H1 (cell line): ENCODE data around the gene CFD. TPM values are rescaled to one million over a fixed set of nuclear protein-coding genes. Genes with fewer than 3 reads are reported as not detected.
A peak's percentile ranks its signal among the peaks of the same experiment; 100 is the strongest.

ENCODE experiments used
- CTCF ChIA-PET: fragments of 300-600 bp; sonication (Branson Sonifier 250); formaldehyde crosslinking; loops from one replicate; lab custom pipeline; 2021; ENCODE audit not compliant: partially characterized antibody; lab: Charles Lee
- POLR2A ChIA-PET: fragments of 300-600 bp; sonication (Branson Sonifier 250); formaldehyde crosslinking; loops from one replicate; lab custom pipeline; 2021; ENCODE audit warnings: inconsistent platforms; ENCODE audit not compliant: partially characterized antibody; lab: Charles Lee
- DNase-seq, 2 experiments: peaks; one replicate each; pipeline versions ENCODE4 v3.0.0 to v3.0.0-alpha.2; 2010 to 2022; ENCODE audit warnings: low spot score in 2 of 2, low read depth in 1 of 2, mixed read lengths in 1 of 2
- FAIRE-seq: peaks from 2 replicates; lab custom pipeline; 2011; peaks lifted over from hg19 to GRCh38; lab: Jason Lieb, UNC
- H2AFZ ChIP-seq: 2 replicates; pipeline ENCODE4 v1.8.1; 2012; ENCODE audit warnings: low read length, inconsistent platforms
- H2AK5ac ChIP-seq: 2 replicates; pipeline ENCODE4 v1.6.1; 2013; ENCODE audit warnings: low read depth, low read length
- H2BK120ac ChIP-seq: replicated peaks from 2 replicates; pipeline ENCODE3; 2013; ENCODE audit warnings: low read depth, low read length, inconsistent platforms
- H2BK12ac ChIP-seq: 2 replicates; pipeline ENCODE4 v1.6.1; 2013; ENCODE audit warnings: low read depth, low read length
- H2BK15ac ChIP-seq: 2 replicates; pipeline ENCODE4 v1.6.1; 2013; ENCODE audit warnings: low read length
- H2BK20ac ChIP-seq: 2 replicates; pipeline ENCODE4 v1.6.1; 2013; ENCODE audit warnings: low read length
- H2BK5ac ChIP-seq: 2 replicates; pipeline ENCODE4 v1.6.1; 2013; ENCODE audit warnings: low read depth, low read length
- H3K14ac ChIP-seq: 2 replicates; pipeline ENCODE4 v1.6.1; 2013; ENCODE audit warnings: inconsistent platforms; ENCODE audit not compliant: insufficient read length
- H3K18ac ChIP-seq: 2 replicates; pipeline ENCODE4 v1.6.1; 2013; ENCODE audit warnings: low read length; ENCODE audit errors: extremely low read depth
- H3K23ac ChIP-seq: 2 replicates; pipeline ENCODE4 v1.6.1; 2013; ENCODE audit warnings: inconsistent platforms; ENCODE audit not compliant: insufficient read length
- H3K23me2 ChIP-seq: 2 replicates; pipeline ENCODE4 v1.6.1; 2013; ENCODE audit warnings: low read depth, low read length
- H3K27ac ChIP-seq: 2 replicates; pipeline ENCODE4 v1.6.1; 2011; ENCODE audit warnings: low read depth, low read length, inconsistent platforms
- H3K27me3 ChIP-seq, 4 experiments: replicated peaks in 1 of 4; 1 replicate in 1 of 4; 2 replicates in 3 of 4; pipeline versions ENCODE4 v1.6.1 to v1.8.1; 2011 to 2013; ENCODE audit warnings: low read length in 3 of 4, mild to moderate bottlenecking in 3 of 4, inconsistent platforms in 2 of 4, mixed read lengths in 2 of 4, moderate library complexity in 1 of 4; ENCODE audit not compliant: control insufficient read depth in 3 of 4, insufficient read depth in 3 of 4; ENCODE audit errors: extremely low read depth in 1 of 4
- H3K36me3 ChIP-seq, 4 experiments: 2 replicates each; pipeline versions ENCODE4 v1.6.1 to v1.8.1; 2011 to 2013; ENCODE audit warnings: mild to moderate bottlenecking in 4 of 4, low read length in 3 of 4, moderate library complexity in 2 of 4, control low read depth in 1 of 4, inconsistent platforms in 1 of 4; ENCODE audit not compliant: insufficient read depth in 4 of 4, control insufficient read depth in 2 of 4
- H3K4ac ChIP-seq: replicated peaks from 2 replicates; pipeline ENCODE3; 2013; ENCODE audit warnings: low read length, low read depth, mixed read lengths, inconsistent platforms; ENCODE audit not compliant: insufficient read length
- H3K4me1 ChIP-seq, 4 experiments: replicated peaks in 1 of 4; 1 replicate in 1 of 4; 2 replicates in 3 of 4; pipeline versions ENCODE4 v1.6.1 to v1.8.1; 2011 to 2013; ENCODE audit warnings: low read length in 3 of 4, inconsistent platforms in 2 of 4, mixed read lengths in 1 of 4; ENCODE audit not compliant: insufficient read depth in 4 of 4, control insufficient read depth in 3 of 4
- H3K4me2 ChIP-seq, 2 experiments: 2 replicates each; pipeline versions ENCODE4 v1.6.1 to v1.8.1; 2011 to 2013; ENCODE audit warnings: low read depth in 2 of 2, low read length in 2 of 2, control low read depth in 1 of 2, inconsistent platforms in 1 of 2, mild to moderate bottlenecking in 1 of 2; ENCODE audit not compliant: insufficient read depth in 1 of 2
- H3K4me3 ChIP-seq, 4 experiments: fragments of 200-600, 300-600 bp in 1 of 4; sonication (generic), shearing (Covaris generic), sonication (Bioruptor Twin) in 1 of 4; 2 replicates each; pipeline versions ENCODE4 v1.5.1 to v1.8.1; 2011 to 2016; ENCODE audit warnings: low read length in 4 of 4, low read depth in 3 of 4, control low read depth in 2 of 4, inconsistent platforms in 2 of 4, mild to moderate bottlenecking in 2 of 4, mixed read lengths in 1 of 4, moderate library complexity in 1 of 4; ENCODE audit not compliant: insufficient read depth in 2 of 4; ENCODE audit errors: extremely low read depth in 1 of 4
- H3K56ac ChIP-seq: replicated peaks from 2 replicates; pipeline ENCODE3; 2013; ENCODE audit warnings: low read depth, mild to moderate bottlenecking, mixed read lengths, low read length, inconsistent platforms; ENCODE audit not compliant: insufficient read length
- H3K79me1 ChIP-seq: 2 replicates; pipeline ENCODE4 v1.6.1; 2013; ENCODE audit warnings: low read depth, low read length, control low read depth
- H3K79me2 ChIP-seq, 2 experiments: 2 replicates each; pipeline versions ENCODE4 v1.6.1 to v1.8.1; 2012 to 2013; ENCODE audit warnings: low read length in 2 of 2, mild to moderate bottlenecking in 2 of 2, inconsistent platforms in 1 of 2; ENCODE audit not compliant: insufficient read depth in 2 of 2, control insufficient read depth in 1 of 2
- H3K9ac ChIP-seq, 4 experiments: replicated peaks in 1 of 4; 1 replicate in 1 of 4; 2 replicates in 3 of 4; pipeline versions ENCODE4 v1.6.1 to v1.8.1; 2011 to 2013; ENCODE audit warnings: low read depth in 3 of 4, low read length in 3 of 4, control low read depth in 2 of 4, mild to moderate bottlenecking in 2 of 4, moderate library complexity in 2 of 4, inconsistent platforms in 1 of 4; ENCODE audit errors: extremely low read depth in 1 of 4
- H3K9me3 ChIP-seq, 2 experiments: 2 replicates each; pipeline versions ENCODE4 v1.6.1 to v1.8.1; 2012 to 2013; ENCODE audit warnings: mild to moderate bottlenecking in 2 of 2, moderate library complexity in 2 of 2, control low read depth in 1 of 2, inconsistent platforms in 1 of 2, low read depth in 1 of 2, low read length in 1 of 2, mixed read lengths in 1 of 2; ENCODE audit not compliant: insufficient read depth in 2 of 2
- H4K20me1 ChIP-seq, 2 experiments: replicated peaks in 1 of 2; 2 replicates each; pipeline versions ENCODE3 to v1.8.1; 2011 to 2013; ENCODE audit warnings: inconsistent platforms in 2 of 2, low read length in 2 of 2, mild to moderate bottlenecking in 1 of 2; ENCODE audit not compliant: insufficient read depth in 2 of 2, control insufficient read depth in 1 of 2
- H4K5ac ChIP-seq: 2 replicates; pipeline ENCODE4 v1.6.1; 2013; ENCODE audit warnings: low read length, low read depth, mixed read lengths, inconsistent platforms; ENCODE audit not compliant: insufficient read length
- H4K8ac ChIP-seq: 2 replicates; pipeline ENCODE4 v1.8.0; 2013; ENCODE audit warnings: mild to moderate bottlenecking, moderate library complexity, low read length, inconsistent platforms; ENCODE audit not compliant: insufficient read depth; ENCODE audit errors: extremely low read depth
- H4K91ac ChIP-seq: replicated peaks from 2 replicates; pipeline ENCODE3; 2013; ENCODE audit warnings: low read length, mixed read lengths, inconsistent platforms; ENCODE audit not compliant: insufficient read length
- CEBPB ChIP-seq: IDR thresholded peaks from 2 replicates; pipeline ENCODE4 v1.6.1; 2012; ENCODE audit warnings: low read depth, low read length
- KDM1A ChIP-seq: fragments of 200-600, 300-600 bp; sonication (generic); IDR thresholded peaks from 2 replicates; pipeline ENCODE4 v1.7.1; 2016; ENCODE audit warnings: mild to moderate bottlenecking, low read length, borderline replicate concordance
- WGBS, 2 experiments: shearing (Covaris generic) in 1 of 2; methylation state at CpG; one replicate each; pipeline versions ENCODE4 v1.1.6 to v1.1.7; 2013 to 2015; ENCODE audit warnings: low lambda C conversion rate in 2 of 2, mixed read lengths in 2 of 2, inconsistent platforms in 1 of 2, low coverage in 1 of 2, missing lambda C conversion rate in 1 of 2; ENCODE audit not compliant: insufficient replicate concordance in 2 of 2, insufficient coverage in 1 of 2, insufficient read length in 1 of 2; ENCODE audit errors: extremely low coverage in 1 of 2, missing lambda C conversion rate in 1 of 2; 5-methylcytosine and 5-hydroxymethylcytosine counted together
- polyA plus RNA-seq, 7 experiments: library from polyadenylated mRNA; depleted of rRNA in 3 of 7; stranded (reverse) in 5 of 7; unstranded in 2 of 7; fragments of >200 nt in 5 of 7; fragments of 200-250 nt in 2 of 7; gene quantifications; 1 replicate in 5 of 7; 2 replicates in 1 of 7; 4 replicates in 1 of 7; pipeline versions ENCODE4 v1.2.1 to v1.2.3, GENCODE V29; 2011 to 2013; ENCODE audit warnings: missing spikeins in 2 of 7, mixed read lengths in 2 of 7
- total RNA-seq: library from RNA; stranded (reverse); fragmentation: NEBNext Ultra II Directional; extraction: Animal tissue kit (Norgen Biotek cat#: 25700); gene quantifications from 2 replicates; pipeline ENCODE4 v1.2.1, GENCODE V29; 2021

CFD gene
- total and polyA plus RNA-seq, 2 of the 8 experiments (the other 6 are each of a cell fraction or from before 2014, with no cell fraction given) = 1.7 to 2.8 TPM

GRCh38 chr19:825897-826644, 33.4 kb upstream of the CFD start:
- Histone ChIP-seq H2BK120ac (no peak overlapping the region), H2BK15ac (no peak overlapping the region), H4K20me1 (no peaks in the 10 kb centered on the region), H3K9ac (no peak overlapping the region), H2BK12ac (no peak overlapping the region), H2AK5ac (no peak overlapping the region), H3K23ac (no peak overlapping the region), H3K27ac (no peak overlapping the region), H3K4me3 (no peak overlapping the region), H3K36me3 (no peaks in the 10 kb centered on the region), H4K8ac (no peak overlapping the region; the same call in 1 of the 2 replicates), H3K9me3 (no peaks in the 10 kb centered on the region), H3K14ac (no peak overlapping the region), H3K4me1 (peaks cover 0 to 7% (median 5%) of the 10 kb centered on the region in 4 experiments; a peak in 5 of 7 replicates), H3K23me2 (peaks cover 2% of the 10 kb centered on the region; the same call in 1 of the 2 replicates), H4K5ac (no peak overlapping the region), H3K79me1 (no peaks in the 10 kb centered on the region), H2BK5ac (no peak overlapping the region), H2BK20ac (no peak overlapping the region), H3K79me2 (no peaks in the 10 kb centered on the region), H2AFZ (no peak overlapping the region), H3K18ac (no peak overlapping the region), H3K27me3 (no peaks in the 10 kb centered on the region), H3K4ac (no peak overlapping the region), H3K4me2 (no peak overlapping the region), H4K91ac (no peak overlapping the region), H3K56ac (no peak overlapping the region)
- ChIA-PET POLR2A (interaction anchor here (1.1 to 12.0 kb wide), 9 partner anchors 9 to 201 kb away, joined by 4 to 277 read pairs (median 6); partner anchors contain the start of gene PTBP1), CTCF (interaction anchor here (0.6 to 1.8 kb wide), 8 partner anchors 12 to 157 kb away, joined by 3 to 6 read pairs (median 4); no protein-coding TSS in a partner anchor)
- 97% methylated on average over 18 of the region's 19 CpGs; no CpG with 5 or more reads in 1 of the 2 experiments for WGBS, 2 experiments
- DNase-seq (no peak), FAIRE-seq (no peak)
- TF ChIP-seq KDM1A (peak; percentile 42; the same call in 1 of the 2 replicates), CEBPB (no peak)
